ENCODE measurements around the gene AQP9. TPM values are rescaled to one million over a fixed set of nuclear protein-coding genes. Genes with fewer than 3 reads are reported as not detected.
A peak's percentile ranks its signal among the peaks of the same experiment; 100 is the strongest.

AQP9 gene, protein sequence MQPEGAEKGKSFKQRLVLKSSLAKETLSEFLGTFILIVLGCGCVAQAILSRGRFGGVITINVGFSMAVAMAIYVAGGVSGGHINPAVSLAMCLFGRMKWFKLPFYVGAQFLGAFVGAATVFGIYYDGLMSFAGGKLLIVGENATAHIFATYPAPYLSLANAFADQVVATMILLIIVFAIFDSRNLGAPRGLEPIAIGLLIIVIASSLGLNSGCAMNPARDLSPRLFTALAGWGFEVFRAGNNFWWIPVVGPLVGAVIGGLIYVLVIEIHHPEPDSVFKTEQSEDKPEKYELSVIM
- total RNA-seq (1 to 10 TPM in 1 of 9 donors, under 1 TPM in 7, not detected in 1; 0.22 to 2.8 (median 0.83) TPM), polyA plus RNA-seq (1 to 10 TPM in 2 of 3 donors, under 1 TPM in 1; 0.44 to 2.8 (median 1.4) TPM)
- long read RNA-seq, donor 1, result 0 reads
- long read RNA-seq, donor 2, result 0 reads
- long read RNA-seq, donor 3, result 0 reads
- long read RNA-seq, donor 4, result 0 reads
- long read RNA-seq, donor 5, partial matches to known transcripts, result 0 of 2 reads
- long read RNA-seq, donor 5, other reads (novel, unspliced or antisense), result 0 of 2 reads
- long read RNA-seq, donor 6, result 0 reads
- long read RNA-seq, donor 7, result 0 reads
- long read RNA-seq, donor 8, result 0 reads
- long read RNA-seq, donor 9, result 0 reads
- long read RNA-seq, donor 10, result 0 reads

DNA sequence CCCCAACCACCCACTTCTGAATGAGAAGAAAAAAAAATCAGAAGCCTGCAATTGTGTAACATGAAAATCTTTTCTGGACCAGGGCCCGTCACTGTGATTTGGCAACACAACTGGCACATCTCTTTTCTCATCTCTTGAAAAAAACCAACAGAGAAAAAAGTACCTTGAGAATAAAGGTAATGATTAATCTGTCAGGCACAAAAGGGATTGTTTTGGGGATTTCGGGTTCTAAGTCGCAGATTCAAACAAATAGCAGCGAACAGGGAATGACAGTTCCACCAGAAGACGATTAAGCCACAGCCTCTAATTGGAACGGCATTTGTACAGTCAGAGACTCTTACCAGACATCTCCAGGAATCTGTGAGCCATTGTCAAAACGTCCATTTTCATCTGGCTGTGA lies at the start of gene AQP9:
TSS of gene AQP9 (plus strand) at position 276 of the 400 bp plus-strand sequence. CDS start 185 bp downstream, outside the sequence.
- H3K4me3 ChIP-seq, result no peak within 1 kb of the TSS
- intact Hi-C loops (cut with DNase I), result no loop called here
- no peak within 1 kb of the TSS for H3K27ac ChIP-seq
- H3K9me3 ChIP-seq (replicated peaks in 1 of 3), result no peaks in the 10 kb centered on the region
- H3K4me1 ChIP-seq (replicated peaks in 1 of 2), result no peaks in the 10 kb centered on the region
- peak in 2 of 7 donors; percentile 33 to 39 for DNase-seq
- TF ChIP-seq POLR2A (IDR thresholded peaks at IDR 0.05), result no peak
- TF ChIP-seq, protein P1, sequence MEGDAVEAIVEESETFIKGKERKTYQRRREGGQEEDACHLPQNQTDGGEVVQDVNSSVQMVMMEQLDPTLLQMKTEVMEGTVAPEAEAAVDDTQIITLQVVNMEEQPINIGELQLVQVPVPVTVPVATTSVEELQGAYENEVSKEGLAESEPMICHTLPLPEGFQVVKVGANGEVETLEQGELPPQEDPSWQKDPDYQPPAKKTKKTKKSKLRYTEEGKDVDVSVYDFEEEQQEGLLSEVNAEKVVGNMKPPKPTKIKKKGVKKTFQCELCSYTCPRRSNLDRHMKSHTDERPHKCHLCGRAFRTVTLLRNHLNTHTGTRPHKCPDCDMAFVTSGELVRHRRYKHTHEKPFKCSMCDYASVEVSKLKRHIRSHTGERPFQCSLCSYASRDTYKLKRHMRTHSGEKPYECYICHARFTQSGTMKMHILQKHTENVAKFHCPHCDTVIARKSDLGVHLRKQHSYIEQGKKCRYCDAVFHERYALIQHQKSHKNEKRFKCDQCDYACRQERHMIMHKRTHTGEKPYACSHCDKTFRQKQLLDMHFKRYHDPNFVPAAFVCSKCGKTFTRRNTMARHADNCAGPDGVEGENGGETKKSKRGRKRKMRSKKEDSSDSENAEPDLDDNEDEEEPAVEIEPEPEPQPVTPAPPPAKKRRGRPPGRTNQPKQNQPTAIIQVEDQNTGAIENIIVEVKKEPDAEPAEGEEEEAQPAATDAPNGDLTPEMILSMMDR (IDR thresholded peaks at IDR 0.05), result no peak
- WGBS, 4 donors, result 68 to 79% (median 76%) methylated on average over 7 of the region's 7 CpGs
- H3K27me3 ChIP-seq, result no peaks in the 10 kb centered on the region
- H3K36me3 ChIP-seq (replicated peaks in 1 of 2), result no peaks in the 10 kb centered on the region

DNA sequence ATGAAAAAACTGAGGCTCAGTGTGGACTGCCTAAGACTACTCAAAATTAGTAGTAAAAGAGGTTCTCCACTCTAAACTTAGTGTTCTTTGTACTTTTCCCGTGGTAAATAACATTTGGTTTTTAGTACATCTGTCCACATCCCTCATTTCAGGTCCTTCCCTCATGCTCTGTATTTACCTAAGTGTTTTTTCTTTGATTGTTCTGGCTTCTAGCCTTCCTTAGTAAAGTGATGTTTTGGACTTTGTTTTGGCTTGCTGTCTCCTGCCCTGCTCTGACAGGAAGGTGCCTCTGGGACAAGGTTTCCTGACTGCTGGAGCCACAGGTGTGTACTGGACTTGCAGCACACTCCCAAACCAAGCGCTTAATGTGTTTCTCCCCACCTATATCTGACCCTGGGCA lies 42.8 kb upstream of the AQP9 start:
- Histone ChIP-seq H3K27me3 (no peaks in the 10 kb centered on the region), H3K4me3 (no peak overlapping the region), H3K9me3 (replicated peaks in 1 of 3) (peaks cover 0 to 4% (median 2%) of the 10 kb centered on the region in 3 donors), H3K36me3 (replicated peaks in 1 of 2) (no peaks in the 10 kb centered on the region), H3K27ac (no peak overlapping the region), H3K4me1 (replicated peaks in 1 of 2) (no peaks in the 10 kb centered on the region)
- DNase-seq, result no peak
- intact Hi-C loops (cut with DNase I), result no loop called here
- 67 to 71% (median 70%) methylated on average over 2 of the region's 2 CpGs for WGBS, 4 donors
- TF ChIP-seq POLR2A (IDR thresholded peaks at IDR 0.05), result no peak
- TF ChIP-seq, protein P1 (IDR thresholded peaks at IDR 0.05), result no peak

DNA sequence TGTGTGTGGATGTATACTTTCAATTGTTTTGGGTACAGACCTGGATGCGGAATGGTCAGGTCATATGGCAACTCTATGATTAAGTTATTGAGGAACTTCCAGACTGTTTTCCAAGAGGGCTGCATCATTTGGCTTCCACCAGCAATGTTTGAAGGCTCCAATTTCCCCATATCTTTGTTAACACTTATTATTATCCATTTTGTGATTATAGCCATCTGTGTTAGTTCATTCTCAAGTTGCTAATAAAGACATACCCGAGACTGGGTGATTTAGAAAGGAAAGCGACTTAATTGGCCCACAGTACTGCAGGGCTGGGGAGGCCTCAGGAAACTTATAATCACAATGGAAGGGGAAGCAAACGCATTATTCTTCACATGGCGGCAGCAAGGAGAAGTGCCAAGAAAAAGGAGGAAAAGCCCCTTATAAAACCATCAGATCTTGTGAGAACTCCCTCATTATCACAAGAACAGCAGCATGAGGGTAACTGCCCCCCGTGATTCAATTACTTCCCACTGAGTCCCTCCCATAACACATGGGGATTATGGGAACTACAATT lies 41.6 kb upstream of the AQP9 start:
- Histone ChIP-seq H3K27me3 (peaks cover 2% of the 10 kb centered on the region), H3K4me3 (no peak overlapping the region), H3K36me3 (replicated peaks in 1 of 2) (no peaks in the 10 kb centered on the region), H3K9me3 (replicated peaks in 1 of 3) (peaks cover 0 to 4% (median 0%) of the 10 kb centered on the region in 3 donors), H3K4me1 (replicated peaks in 1 of 2) (no peaks in the 10 kb centered on the region), H3K27ac (no peak overlapping the region)
- 75 to 85% (median 84%) methylated on average over 6 of the region's 6 CpGs for WGBS, 4 donors
- TF ChIP-seq, protein P1 (IDR thresholded peaks at IDR 0.05), result no peak
- TF ChIP-seq POLR2A (IDR thresholded peaks at IDR 0.05), result no peak
- no peak for DNase-seq
- intact Hi-C loops (cut with DNase I), result no loop called here

DNA sequence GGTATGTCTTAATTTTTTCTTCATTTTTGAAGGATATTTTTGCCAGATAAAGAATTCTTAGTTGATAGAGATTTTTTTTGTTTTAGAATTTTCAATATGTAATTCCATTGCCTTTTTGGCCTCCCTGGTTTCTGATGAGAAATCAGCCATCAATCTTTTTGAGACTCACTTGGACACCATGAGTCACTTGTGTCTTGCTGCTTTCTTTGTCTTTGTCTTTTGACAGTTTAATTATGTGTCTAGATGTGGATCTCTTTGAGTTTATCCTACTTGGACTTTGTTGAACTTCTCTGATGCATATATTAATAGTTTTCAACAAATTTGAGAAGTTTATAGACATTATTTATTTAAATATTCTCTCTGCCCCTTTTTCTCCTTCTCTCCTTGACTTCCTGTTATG lies 34.7 kb upstream of the AQP9 start:
- Histone ChIP-seq H3K9me3 (replicated peaks in 1 of 3) (no peaks in the 10 kb centered on the region), H3K36me3 (replicated peaks in 1 of 2) (no peaks in the 10 kb centered on the region), H3K4me3 (no peak overlapping the region), H3K4me1 (replicated peaks in 1 of 2) (no peaks in the 10 kb centered on the region), H3K27me3 (peaks cover 21% of the 10 kb centered on the region), H3K27ac (no peak overlapping the region)
- intact Hi-C loops (cut with DNase I), result no loop called here
- TF ChIP-seq, protein P1 (IDR thresholded peaks at IDR 0.05), result no peak
- no peak for TF ChIP-seq POLR2A (IDR thresholded peaks at IDR 0.05)
- no peak for DNase-seq
